GM11168 (cell line): ENCODE measurements around the gene GRM3.
"Not testable (repeated sequence)": the region's sequence is repeated elsewhere in the genome, so short reads cannot be mapped to it uniquely, and the experiment has no call there.

Source experiments
- in situ Hi-C: fragments of 300-500 bp; cut with MboI; formaldehyde crosslinking; loops from one replicate; pipeline ENCODE4 v1.12.0; 2022; ENCODE audit warnings: low sequenced_read_pairs; ENCODE audit not compliant: unreplicated experiment

The GRM3 gene

GRCh38 chr7:86643561-86644281 lies at the start of gene GRM3:
Gene GRM3 (plus strand): TSS chr7:86643909. CDS start chr7:86765146, 121,237 bp downstream.
- in situ Hi-C loops = no loop called here

GRCh38 chr7:86598311-86598710 lies 45.4 kb upstream of the GRM3 start:
- in situ Hi-C loops = no loop called here

- in situ Hi-C loops = no loop called here
Measured at GRCh38 chr7:86598721-86599120, 45.0 kb upstream of the GRM3 start.

GRCh38 chr7:86600506-86601290 lies 43.0 kb upstream of the GRM3 start:
- in situ Hi-C loops = no loop called here

GRCh38 chr7:86615711-86616110 lies 28.0 kb upstream of the GRM3 start:
- in situ Hi-C loops = not testable (repeated sequence)

- in situ Hi-C loops = no loop called here
Measured at GRCh38 chr7:86644282-86645224, 844 bp downstream of the GRM3 start.

- in situ Hi-C loops = no loop called here
Measured at GRCh38 chr7:86645225-86645608, 1.5 kb downstream of the GRM3 start.

GRCh38 chr7:86645676-86646276 lies 2.1 kb downstream of the GRM3 start:
- in situ Hi-C loops = no loop called here

GRCh38 chr7:86647385-86648094 lies 3.8 kb downstream of the GRM3 start:
- in situ Hi-C loops = no loop called here

GRCh38 chr7:86648169-86648568 lies 4.5 kb downstream of the GRM3 start:
- in situ Hi-C loops = no loop called here

- in situ Hi-C loops = no loop called here
Measured at GRCh38 chr7:86653919-86654659, 10.4 kb downstream of the GRM3 start.

GRCh38 chr7:86657948-86658347 lies 14.2 kb downstream of the GRM3 start:
- in situ Hi-C loops = no loop called here

- in situ Hi-C loops = loop anchor here (10.0 kb wide), 1 partner anchor 144 kb away; no protein-coding TSS in a partner anchor
Measured at GRCh38 chr7:86660950-86661462, 17.3 kb downstream of the GRM3 start.

- in situ Hi-C loops = loop anchor here (10.0 kb wide), 1 partner anchor 140 kb away; no protein-coding TSS in a partner anchor
Measured at GRCh38 chr7:86664486-86664885, 20.8 kb downstream of the GRM3 start.

- in situ Hi-C loops = loop anchor here (10.0 kb wide), 1 partner anchor 140 kb away; no protein-coding TSS in a partner anchor
Measured at GRCh38 chr7:86664991-86665390, 21.3 kb downstream of the GRM3 start.

GRCh38 chr7:86665669-86666068 lies 22.0 kb downstream of the GRM3 start:
- in situ Hi-C loops = loop anchor here (10.0 kb wide), 1 partner anchor 139 kb away; no protein-coding TSS in a partner anchor

GRCh38 chr7:86667732-86668131 lies 24.0 kb downstream of the GRM3 start:
- in situ Hi-C loops = loop anchor here (10.0 kb wide), 1 partner anchor 137 kb away; no protein-coding TSS in a partner anchor

GRCh38 chr7:86668315-86668714 lies 24.6 kb downstream of the GRM3 start:
- in situ Hi-C loops = loop anchor here (10.0 kb wide), 1 partner anchor 136 kb away; no protein-coding TSS in a partner anchor
